NCI-H69 (cell line): ENCODE measurements around the gene SRSF7.

Source experiments
- DNase-seq: peaks from one replicate; lab custom pipeline; 2025; lab: John Stamatoyannopoulos, UW

SRSF7 gene

GRCh38 chr2:38701542-38701941, 49.6 kb downstream of the SRSF7 start:
- no peak for DNase-seq

DNA sequence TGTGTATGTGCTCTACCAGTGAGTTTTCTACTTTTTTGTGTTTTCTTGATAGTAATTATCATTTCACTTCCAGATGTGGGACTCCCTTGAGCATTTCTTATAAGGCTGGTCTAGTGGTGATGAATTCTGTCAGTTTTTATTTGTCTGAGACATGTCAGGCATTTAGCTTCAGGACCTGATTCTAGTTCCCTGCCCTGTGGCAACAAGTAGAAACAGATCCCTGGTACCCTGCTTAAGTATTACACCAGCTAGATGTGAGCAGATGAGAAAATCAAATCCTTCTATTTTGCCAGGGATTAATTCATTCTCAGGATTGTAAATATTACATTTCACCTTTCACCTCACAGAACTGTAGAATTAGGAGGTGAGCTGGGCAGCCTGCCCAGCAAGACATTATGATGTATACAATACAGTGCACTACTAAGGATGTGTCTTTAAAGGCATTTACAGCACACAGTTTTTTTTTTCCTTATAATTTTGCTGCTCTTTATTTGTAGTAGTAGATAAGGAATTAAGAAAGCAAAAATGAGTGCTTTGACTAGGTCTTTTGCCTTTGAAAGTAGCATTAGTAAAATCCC, 50.2 kb downstream of the SRSF7 start:
- DNase-seq = peak; percentile 19

DNA sequence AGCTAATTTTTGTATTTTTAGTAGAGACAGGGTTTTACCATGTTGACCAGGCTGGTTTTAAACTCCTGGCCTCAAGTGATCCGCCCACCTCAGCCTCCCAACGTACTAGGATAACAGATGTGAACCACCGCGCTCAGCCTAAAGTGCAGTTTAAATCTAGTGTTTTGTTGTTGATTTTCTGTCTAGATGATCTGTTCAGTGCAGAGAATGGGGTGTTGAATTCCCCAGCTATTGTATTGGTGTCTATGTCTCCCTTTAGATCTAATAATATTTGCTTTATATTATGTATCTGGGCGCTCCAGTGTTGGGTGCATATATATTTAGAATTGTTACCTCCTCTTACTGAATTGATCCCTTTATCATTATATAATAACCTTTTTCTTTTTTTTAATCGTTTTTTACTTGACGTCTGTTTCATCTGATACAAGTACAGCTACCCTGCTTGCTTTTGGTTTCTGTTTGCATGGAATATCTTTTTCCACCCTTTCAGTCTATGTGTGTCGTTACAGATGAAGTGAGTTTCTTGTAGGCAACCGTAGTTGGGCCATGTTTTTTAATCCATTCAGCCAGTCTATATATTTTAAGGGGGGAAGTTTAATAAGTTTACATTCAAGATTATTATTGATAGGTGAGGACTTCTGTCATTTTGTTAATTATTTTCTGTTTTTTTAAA, 50.9 kb downstream of the SRSF7 start:
- DNase-seq = no peak

DNA sequence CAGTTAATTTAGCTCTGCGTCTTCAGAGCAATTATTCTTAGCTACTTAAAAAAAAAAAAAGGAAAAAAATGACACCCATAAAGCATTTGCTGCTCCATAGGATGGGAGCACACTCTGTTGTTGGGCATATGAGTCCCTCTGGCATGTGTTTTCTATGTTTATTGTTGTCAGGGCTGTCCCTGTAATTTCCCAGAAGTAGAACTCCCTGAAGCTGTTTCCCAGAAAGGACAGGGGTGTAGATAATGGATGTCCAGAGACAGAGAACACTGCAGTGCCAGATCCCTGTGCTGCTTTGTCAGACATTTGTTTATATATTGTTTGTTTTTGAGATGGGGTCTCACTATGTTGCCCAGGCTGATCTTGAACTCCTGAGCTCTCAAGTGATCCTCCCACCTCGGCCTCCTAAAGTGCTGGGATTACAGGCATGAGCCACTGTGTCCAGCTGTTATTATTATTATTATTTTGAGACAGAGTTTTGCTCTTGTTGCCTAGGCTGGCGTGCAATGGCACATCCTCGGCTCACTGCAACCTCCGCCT, 52.6 kb downstream of the SRSF7 start:
- no peak for DNase-seq

- no peak for DNase-seq
Observed at GRCh38 chr2:38697116-38697840, 53.9 kb downstream of the SRSF7 start.
